Brain pericyte (primary cell): Measurements from ENCODE around the gene EPB41L5.
"Not testable (repeated sequence)": the region's sequence is repeated elsewhere in the genome, so short reads cannot be mapped to it uniquely, and the experiment has no call there.

Experiments
- DNase-seq: peaks from one replicate; pipeline ENCODE4 v3.0.0-alpha.2; 2012; ENCODE audit warnings: low read depth, low spot score

Gene EPB41L5

GRCh38 chr2:120094795-120095194 lies 81.9 kb downstream of the EPB41L5 start:
- no peak for DNase-seq

DNA sequence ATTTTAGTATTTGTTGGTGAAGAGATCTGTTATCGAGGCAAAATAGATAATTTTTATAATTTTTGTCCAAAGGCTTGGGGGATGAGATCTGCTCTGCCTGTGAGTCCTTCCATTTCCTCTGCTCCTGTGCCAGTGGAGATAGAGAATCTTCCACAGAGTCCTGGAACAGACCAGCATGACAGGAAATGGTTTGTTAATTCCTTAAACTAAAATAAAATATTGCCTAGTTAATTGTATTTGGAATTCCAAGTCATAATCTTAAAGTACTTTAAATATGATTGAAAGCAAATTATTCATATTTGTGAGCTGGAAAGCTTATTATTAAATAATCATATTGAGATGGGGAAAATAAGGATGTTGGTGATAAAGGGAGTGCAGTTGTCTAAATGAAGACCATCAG lies 87.8 kb downstream of the EPB41L5 start:
- no peak for DNase-seq

GRCh38 chr2:120103723-120104467 lies 91.0 kb downstream of the EPB41L5 start:
- no peak for DNase-seq

DNA sequence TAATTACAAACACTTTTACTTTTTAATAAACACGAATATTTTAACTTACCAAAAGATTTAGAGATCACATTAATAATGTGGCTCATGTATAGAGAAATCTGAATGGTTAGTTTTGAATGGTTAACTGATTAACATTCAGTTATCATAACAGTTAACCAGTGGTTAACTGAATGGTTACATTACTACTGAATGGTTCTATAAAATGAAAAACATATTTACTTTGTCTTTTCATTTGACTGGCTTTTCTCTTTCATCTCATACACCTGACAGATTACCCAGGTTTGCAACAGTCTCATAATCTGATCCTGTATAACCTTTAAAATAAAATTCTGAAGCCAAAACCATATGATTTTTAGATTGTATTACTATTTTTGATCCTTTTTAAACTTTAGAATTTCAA lies 91.9 kb downstream of the EPB41L5 start:
- no peak for DNase-seq

DNA sequence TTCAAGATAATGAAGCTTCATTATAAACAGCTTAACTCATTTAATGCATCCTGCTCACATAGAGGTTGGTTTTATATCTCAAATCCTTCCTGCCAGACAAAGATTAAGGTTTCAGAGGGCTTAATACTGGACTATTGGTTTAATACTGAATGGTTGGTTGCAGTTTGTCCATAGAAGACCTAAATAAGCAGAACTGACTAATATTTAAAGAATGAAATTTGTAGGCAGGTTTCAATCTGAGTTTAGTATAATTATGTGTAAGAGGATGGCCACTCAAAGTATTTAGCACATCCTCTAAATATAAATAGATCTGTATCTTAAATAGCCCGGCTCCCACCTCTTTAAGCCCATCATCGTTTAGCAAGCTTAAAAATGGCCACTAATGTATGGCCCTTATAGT lies 92.5 kb downstream of the EPB41L5 start:
- DNase-seq: no peak

DNA sequence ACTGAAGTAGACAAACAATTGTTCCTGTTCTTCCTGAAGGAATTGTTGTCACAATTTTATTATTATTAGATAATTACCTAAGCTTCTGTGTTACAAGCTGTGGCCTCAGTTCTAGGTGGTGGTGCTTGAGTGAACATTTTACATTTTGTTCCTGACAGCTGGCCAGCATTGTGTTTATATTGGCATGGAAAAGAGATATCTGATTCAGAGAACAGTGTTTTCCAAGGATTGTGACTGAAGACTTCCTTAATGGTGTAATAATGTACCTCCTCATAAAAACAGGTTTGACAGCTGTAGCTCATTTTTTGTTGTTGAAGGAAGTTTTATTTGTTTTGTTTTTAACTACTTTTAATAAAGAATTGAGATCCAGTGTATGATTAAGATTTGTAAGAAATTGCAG lies 95.2 kb downstream of the EPB41L5 start:
- DNase-seq: peak; percentile 39

DNA sequence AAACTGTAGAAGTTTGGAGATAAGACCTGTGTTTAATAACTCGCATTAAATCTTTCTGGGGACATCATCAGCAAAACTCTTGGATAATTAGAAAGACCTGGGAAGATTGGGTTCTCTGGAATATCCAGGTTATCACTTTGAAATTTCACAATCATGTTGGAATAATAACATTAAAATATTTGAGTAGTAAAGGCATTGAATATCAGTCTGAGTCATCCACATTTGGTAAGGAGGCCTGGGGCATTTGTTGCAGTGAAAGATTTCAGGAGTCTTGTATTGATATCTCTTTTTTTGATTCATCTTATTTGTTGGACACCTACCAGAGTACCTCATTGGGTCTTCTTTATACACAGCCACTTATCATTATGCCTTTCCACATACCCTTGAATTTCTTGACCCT lies 95.9 kb downstream of the EPB41L5 start:
- no peak for DNase-seq

DNA sequence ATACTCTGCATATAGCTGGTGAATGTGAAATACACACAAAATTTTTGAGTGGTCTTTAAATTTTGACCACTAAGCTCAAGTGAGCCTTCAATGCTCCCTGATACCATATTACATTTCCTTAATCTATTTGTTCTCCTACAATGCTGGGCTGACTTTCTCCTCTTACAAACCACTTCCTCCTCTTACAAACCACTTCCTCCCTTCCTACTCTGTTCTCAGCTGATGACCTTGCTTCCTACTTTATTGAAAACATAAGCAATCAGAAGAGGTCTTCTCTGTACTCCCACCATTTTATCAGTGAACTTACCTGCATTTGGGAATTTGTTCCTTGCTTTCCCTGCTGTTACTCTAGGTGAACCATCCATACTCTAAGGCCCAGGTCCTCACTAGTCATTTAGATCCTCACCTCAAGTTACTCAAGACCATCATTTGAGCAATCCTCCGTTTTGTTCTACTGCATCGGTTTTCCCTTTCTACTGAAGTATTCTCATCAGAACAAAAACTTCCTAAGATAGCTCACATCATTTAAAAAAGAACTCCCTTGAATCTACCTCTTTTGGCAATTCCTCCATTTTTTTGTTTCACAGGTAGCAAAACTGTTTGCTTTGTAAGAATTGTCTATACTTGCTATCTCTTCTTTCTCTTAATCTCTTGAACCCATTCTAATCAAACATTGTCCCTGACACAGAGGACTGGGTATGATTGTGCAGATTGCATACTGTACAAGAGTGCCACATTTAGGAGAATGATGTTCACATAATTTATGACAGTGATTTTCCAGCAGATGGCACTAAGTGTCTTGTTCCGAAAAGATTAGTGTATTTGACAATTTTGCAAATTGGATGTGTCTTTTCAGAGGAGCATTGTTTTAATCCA lies 96.5 kb downstream of the EPB41L5 start:
- DNase-seq: no peak

- DNase-seq: no peak
Measured at GRCh38 chr2:120110062-120110362, 97.1 kb downstream of the EPB41L5 start.

- DNase-seq: no peak
Measured at GRCh38 chr2:120110507-120110906, 97.6 kb downstream of the EPB41L5 start.

DNA sequence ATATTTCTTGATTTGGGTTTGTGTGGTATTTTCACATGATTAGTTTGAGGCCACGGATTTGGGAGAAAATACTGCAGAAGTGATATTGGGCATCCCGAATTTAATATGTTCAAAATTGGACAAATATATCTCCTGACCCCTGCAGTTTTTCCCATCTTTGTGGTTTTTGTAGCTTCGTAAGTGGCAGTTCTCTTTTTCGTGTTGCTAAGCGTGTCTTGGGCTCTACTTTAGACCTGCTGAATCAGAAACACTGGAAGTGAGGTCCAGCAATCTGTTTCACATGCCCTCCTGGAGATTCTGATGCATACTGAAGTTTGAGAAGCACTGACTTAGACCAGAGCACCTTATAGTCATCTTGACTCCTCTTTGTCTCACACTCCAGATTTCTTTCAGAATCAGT lies 98.3 kb downstream of the EPB41L5 start:
- no peak for DNase-seq

DNA sequence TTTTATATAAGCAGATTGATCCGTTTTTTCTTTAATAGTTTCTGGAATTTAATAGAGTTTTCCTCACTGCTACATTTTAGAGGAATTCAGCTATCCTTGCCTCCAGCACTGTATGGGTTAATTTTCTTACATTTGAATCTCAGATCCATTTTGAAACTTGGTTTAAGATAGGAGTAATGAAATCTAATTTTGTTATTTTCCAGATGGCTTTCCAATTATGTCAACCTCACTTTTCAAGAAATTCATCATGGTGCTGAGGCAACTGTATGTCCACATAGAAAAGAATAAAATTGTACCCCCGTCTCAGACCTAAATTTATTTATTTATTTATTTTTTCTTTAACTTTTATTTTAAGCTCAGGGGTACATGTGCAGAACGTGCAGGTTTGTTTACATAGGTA lies 105.1 kb downstream of the EPB41L5 start:
- no peak for DNase-seq

GRCh38 chr2:120118471-120118870 lies 105.6 kb downstream of the EPB41L5 start:
- no peak for DNase-seq

- not testable (repeated sequence) for DNase-seq
Measured at GRCh38 chr2:120121337-120121736, 108.5 kb downstream of the EPB41L5 start.

DNA sequence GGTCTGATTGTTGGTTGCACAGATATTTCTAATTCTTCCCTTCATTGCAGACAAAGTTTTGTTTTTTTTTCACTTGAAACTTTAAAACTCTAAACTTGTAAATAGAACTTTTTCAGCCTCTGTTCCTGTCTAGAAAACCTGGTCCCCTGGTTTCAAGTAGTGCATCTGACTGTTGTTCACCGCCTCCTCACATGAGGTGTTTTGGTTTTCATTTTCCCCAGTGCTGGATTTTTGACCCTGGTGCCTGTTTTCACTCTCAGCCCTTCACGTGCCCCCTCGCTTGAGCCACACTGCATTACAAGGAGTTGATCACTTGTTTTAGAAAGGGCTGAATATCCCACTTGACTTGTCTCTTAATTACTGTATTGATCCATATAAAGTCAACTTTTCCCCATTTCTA lies 110.2 kb downstream of the EPB41L5 start:
- DNase-seq: no peak

GRCh38 chr2:120125195-120125594 lies 112.3 kb downstream of the EPB41L5 start:
- no peak for DNase-seq

- no peak for DNase-seq
Measured at GRCh38 chr2:120128216-120128615, 115.3 kb downstream of the EPB41L5 start.

GRCh38 chr2:120132190-120132589 lies 119.3 kb downstream of the EPB41L5 start:
- DNase-seq: no peak

GRCh38 chr2:120132691-120133090 lies 119.8 kb downstream of the EPB41L5 start:
- no peak for DNase-seq

DNA sequence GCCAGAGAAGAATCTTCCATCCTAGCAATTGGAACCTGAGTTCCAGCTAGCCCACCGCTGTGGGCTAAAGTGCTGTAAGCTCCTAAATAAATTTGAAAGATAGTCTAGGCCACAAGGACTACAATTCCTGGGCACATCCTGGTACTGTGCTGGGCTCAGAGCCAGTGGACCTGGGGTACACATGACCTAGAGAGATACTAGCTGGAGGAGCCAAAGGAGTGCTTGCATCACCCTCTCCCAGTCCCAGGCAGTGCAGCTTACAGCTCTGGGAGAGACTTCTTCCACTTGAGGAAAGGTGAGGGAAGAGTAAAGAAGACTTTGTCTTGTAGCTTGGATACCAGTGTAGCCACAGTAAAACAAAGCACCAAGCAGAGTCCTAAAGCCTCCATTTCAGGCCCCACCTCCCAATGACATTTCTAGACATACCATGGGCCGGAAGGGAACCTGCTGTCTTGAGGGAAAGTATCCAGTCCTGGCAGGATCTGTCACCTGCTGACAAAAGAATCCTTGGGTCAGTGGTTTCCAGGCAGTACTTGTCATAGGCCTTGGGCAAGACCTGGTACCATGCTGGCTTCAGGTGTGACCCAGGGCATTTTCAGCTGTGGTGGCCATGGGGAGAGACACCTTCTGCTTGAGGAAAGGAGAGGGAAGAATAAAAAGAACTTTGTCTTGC lies 120.8 kb downstream of the EPB41L5 start:
- no peak for DNase-seq

DNA sequence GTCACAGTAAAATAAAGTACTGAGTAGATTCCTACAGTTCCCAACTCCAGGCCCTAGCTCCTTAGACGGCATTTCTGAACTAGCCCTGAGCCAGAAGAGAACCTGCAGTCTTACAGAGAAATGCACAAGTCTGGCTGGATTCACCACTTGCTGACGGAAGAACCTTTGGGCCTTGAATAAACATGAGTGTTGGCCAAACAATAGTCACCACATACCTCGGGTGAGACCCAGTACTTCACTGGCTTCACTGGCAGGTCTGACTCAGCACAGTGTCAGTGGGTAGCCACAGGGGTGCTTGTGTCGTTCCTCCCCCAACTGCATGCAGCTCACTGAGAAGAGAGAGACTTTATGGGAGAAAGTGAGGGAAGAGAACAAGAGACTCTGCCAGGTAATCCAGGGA lies 121.4 kb downstream of the EPB41L5 start:
- DNase-seq: peak; percentile 71

GRCh38 chr2:120135013-120135412 lies 122.1 kb downstream of the EPB41L5 start:
- not testable (repeated sequence) for DNase-seq

DNA sequence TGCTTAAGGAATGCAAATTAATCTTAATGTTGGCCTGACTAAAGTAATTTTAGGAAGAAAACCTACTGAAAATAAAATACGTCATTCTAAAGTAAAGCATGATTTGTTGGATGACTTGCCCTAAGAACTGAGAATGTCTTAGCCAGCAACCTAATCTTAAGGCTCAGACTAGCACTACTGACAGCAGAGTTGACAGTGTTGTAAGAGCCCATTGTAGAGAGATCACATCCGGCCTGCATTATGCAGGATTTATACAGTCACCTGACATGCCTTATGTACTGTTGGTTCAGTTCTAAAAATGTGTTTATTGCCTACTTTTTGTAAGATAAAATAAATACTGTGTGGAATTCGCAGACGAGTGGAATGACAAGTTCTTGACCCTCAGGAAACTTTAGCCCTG lies 128.0 kb downstream of the EPB41L5 start:
- DNase-seq: no peak
